ENCODE data around the gene NCAPD3. TPM values are rescaled to one million over a fixed set of nuclear protein-coding genes. Genes with fewer than 3 reads are reported as not detected.
"Not testable (repeated sequence)": the region's sequence is repeated elsewhere in the genome, so short reads cannot be mapped to it uniquely, and the experiment has no call there.

Gene NCAPD3
- total RNA-seq, 1 donor from 2014 or later: 4.2 TPM

- no peak for DNase-seq (ENCODE audit: low read depth)
- H3K27me3 ChIP-seq (ENCODE audit: control insufficient read depth, insufficient read depth, low read length): no peaks in the 10 kb centered on the region
- TF ChIP-seq, protein P1, sequence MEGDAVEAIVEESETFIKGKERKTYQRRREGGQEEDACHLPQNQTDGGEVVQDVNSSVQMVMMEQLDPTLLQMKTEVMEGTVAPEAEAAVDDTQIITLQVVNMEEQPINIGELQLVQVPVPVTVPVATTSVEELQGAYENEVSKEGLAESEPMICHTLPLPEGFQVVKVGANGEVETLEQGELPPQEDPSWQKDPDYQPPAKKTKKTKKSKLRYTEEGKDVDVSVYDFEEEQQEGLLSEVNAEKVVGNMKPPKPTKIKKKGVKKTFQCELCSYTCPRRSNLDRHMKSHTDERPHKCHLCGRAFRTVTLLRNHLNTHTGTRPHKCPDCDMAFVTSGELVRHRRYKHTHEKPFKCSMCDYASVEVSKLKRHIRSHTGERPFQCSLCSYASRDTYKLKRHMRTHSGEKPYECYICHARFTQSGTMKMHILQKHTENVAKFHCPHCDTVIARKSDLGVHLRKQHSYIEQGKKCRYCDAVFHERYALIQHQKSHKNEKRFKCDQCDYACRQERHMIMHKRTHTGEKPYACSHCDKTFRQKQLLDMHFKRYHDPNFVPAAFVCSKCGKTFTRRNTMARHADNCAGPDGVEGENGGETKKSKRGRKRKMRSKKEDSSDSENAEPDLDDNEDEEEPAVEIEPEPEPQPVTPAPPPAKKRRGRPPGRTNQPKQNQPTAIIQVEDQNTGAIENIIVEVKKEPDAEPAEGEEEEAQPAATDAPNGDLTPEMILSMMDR (IDR thresholded peaks at IDR 0.05; ENCODE audit: insufficient read depth, low read length, severe bottlenecking): no peak
- peaks cover 15% of the 10 kb centered on the region for H3K36me3 ChIP-seq (ENCODE audit: control insufficient read depth, insufficient read depth, low read length)
- FAIRE-seq: no peak
- H3K4me3 ChIP-seq (ENCODE audit: low read depth, low read length): no peak overlapping the region
Observed at GRCh38 chr11:134257101-134257500, 33.3 kb upstream of the NCAPD3 start.

DNA sequence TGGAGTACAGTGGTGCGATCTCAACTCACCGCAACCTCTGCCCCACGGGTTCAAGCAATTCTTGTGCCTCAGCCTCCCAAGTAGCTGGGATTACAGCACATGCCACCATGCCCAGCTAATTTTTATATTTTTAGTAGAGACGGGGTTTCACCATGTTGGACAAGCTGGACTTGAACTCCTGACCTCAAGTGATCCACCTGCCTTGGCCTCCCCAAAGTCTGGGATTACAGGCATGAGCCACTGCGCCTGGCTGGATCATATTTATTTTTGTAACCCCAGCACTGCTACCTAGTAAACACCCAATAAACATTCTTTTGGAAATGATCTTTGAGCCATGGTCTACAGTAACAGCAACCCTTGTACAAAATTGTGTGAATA lies 31.4 kb upstream of the NCAPD3 start:
- peaks cover 12% of the 10 kb centered on the region for H3K36me3 ChIP-seq (ENCODE audit: control insufficient read depth, insufficient read depth, low read length)
- H3K4me3 ChIP-seq (ENCODE audit: low read depth, low read length); DNase-seq (ENCODE audit: low read depth); FAIRE-seq; H3K27me3 ChIP-seq (ENCODE audit: control insufficient read depth, insufficient read depth, low read length): not testable (repeated sequence)

DNA sequence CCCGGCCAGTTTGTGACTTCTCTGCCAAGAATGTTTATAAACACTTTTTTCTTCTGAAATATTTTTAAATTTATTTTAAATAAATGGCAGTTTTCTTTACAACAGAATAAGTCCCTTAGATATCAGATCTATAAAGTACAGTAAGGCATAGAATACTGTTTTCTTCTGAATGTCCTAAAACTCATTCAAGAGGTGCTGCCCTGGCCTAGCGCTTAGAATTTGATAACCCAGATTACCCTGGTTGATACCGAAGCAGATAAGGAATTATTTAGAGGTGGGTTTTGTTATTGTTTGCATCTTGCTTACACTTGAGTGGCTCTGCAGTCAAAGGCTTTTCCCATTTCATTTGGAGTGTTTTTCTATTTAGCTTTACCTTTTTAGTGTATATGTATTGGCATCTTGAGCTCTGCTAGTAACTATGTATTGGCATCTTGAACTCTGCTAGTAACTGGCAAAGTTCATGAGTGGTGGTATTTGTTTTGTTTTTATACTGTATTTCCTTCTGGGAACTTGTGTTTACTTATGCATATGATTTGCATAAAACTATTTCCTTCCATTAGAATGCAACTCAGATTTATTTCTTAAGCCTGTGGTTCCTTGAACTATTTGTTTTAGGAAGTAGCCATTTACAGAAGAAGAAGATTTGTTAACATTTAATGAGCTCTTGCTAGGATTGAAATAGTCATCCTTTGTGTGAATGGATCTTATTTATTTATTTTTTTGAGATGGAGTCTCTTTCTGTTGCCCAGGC lies 30.8 kb upstream of the NCAPD3 start:
- TF ChIP-seq, protein P1 (IDR thresholded peaks at IDR 0.05; ENCODE audit: insufficient read depth, low read length, severe bottlenecking): no peak
- DNase-seq (ENCODE audit: low read depth) (no peak), FAIRE-seq (no peak)
- Histone ChIP-seq H3K36me3 (ENCODE audit: control insufficient read depth, insufficient read depth, low read length) (peaks cover 10% of the 10 kb centered on the region), H3K4me3 (ENCODE audit: low read depth, low read length) (peak overlapping the region; percentile 70), H3K27me3 (ENCODE audit: control insufficient read depth, insufficient read depth, low read length) (no peaks in the 10 kb centered on the region)

DNA sequence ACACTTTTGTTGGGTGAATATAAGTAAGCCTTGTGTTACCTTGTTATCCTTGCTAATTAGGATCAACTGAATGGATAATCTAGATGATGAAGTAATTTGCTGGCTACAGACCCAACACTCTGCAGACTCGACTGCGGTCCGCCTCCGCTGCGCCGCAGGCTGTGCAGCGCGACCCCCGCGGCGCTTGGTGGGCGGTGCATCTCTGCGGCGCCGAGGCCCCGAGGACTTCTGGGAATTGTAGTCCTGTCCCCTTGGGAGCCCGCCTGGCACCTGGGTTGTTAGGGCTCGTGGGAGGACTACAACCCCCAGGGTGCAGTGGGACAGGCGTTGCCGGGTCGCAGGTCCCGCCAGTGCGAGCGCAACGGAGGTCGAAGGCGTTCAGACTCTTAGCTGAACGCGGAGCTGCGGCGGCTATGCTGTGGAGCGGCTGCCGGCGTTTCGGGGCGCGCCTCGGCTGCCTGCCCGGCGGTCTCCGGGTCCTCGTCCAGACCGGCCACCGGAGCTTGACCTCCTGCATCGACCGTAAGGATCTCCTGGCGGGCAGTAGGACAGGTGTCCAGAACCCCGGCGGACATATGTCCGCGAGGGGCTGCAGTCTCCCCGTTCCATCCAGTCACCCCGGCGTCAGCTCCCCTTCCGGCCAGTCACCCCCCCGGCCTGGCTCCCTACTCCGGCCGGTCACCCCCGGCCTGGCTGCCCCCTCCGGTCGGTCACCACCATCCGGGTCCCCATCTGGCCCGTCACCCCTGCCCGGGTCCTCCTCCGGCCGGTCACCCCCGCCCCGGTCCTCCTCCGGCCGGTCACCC lies 29.6 kb upstream of the NCAPD3 start, which contains the start of the genes ACAD8 and THYN1:
Gene ACAD8 (plus strand): TSS at position 381 of the 806 bp plus-strand sequence. CDS start 33 bp downstream, at position 414.
Gene THYN1 (minus strand): TSS at position 165 of the 806 bp plus-strand sequence. CDS start 470 bp downstream, outside the sequence.
- H3K36me3 ChIP-seq (ENCODE audit: control insufficient read depth, insufficient read depth, low read length): peaks cover 12% of the 10 kb centered on the region
- H3K27me3 ChIP-seq (ENCODE audit: control insufficient read depth, insufficient read depth, low read length): no peaks in the 10 kb centered on the region
- TF ChIP-seq, protein P1 (IDR thresholded peaks at IDR 0.05; ENCODE audit: insufficient read depth, low read length, severe bottlenecking): peak; percentile 10
- FAIRE-seq: no peak
- peak; percentile 90 for DNase-seq (ENCODE audit: low read depth)
- peak within 1 kb of the TSS; percentile 70 for H3K4me3 ChIP-seq (ENCODE audit: low read depth, low read length)

- no peaks in the 10 kb centered on the region for H3K27me3 ChIP-seq (ENCODE audit: control insufficient read depth, insufficient read depth, low read length)
- peak overlapping the region; percentile 70 for H3K4me3 ChIP-seq (ENCODE audit: low read depth, low read length)
- FAIRE-seq (no peak), DNase-seq (ENCODE audit: low read depth) (no peak)
- H3K36me3 ChIP-seq (ENCODE audit: control insufficient read depth, insufficient read depth, low read length): peaks cover 14% of the 10 kb centered on the region
- TF ChIP-seq, protein P1 (IDR thresholded peaks at IDR 0.05; ENCODE audit: insufficient read depth, low read length, severe bottlenecking): no peak
Observed at GRCh38 chr11:134252346-134253187, 28.8 kb upstream of the NCAPD3 start.

Measured in bronchial epithelial cell (primary cell).